Activated naive CD8-positive, alpha-beta T cell treated with anti-CD3 and anti-CD28 coated beads, Interleukin-2, amount 50 U/mL, for 16 hours (primary cell): ENCODE measurements around the gene TNRC6C.
"Not testable (repeated sequence)": the region's sequence is repeated elsewhere in the genome, so short reads cannot be mapped to it uniquely, and the experiment has no call there.

Experiments used
- DNase-seq: peaks from one replicate; pipeline ENCODE4 v3.0.0-alpha.2; 2020; ENCODE audit warnings: low read depth, low spot score

Gene TNRC6C

GRCh38 chr17:78111016-78111726 is 152.7 kb downstream of the TNRC6C start:
- DNase-seq: no peak

GRCh38 chr17:78111727-78112517 is 153.4 kb downstream of the TNRC6C start:
- DNase-seq: no peak

- no peak for DNase-seq
Measured at GRCh38 chr17:78112518-78113471, 154.3 kb downstream of the TNRC6C start.

- DNase-seq: no peak
Measured at GRCh38 chr17:78113804-78114785, 155.6 kb downstream of the TNRC6C start.

GRCh38 chr17:78114831-78115723 is 156.6 kb downstream of the TNRC6C start:
- no peak for DNase-seq

GRCh38 chr17:78115803-78116202 is 157.3 kb downstream of the TNRC6C start:
- not testable (repeated sequence) for DNase-seq

GRCh38 chr17:78116411-78116810 is 157.9 kb downstream of the TNRC6C start:
- no peak for DNase-seq

- no peak for DNase-seq
Measured at GRCh38 chr17:78117027-78117981, 158.8 kb downstream of the TNRC6C start.

GRCh38 chr17:78118801-78119241 is 160.3 kb downstream of the TNRC6C start:
- DNase-seq: no peak

GRCh38 chr17:78120537-78120936 is 162.0 kb downstream of the TNRC6C start:
- no peak for DNase-seq

- DNase-seq: no peak
Measured at GRCh38 chr17:78120971-78121800, 162.7 kb downstream of the TNRC6C start.

GRCh38 chr17:78121801-78122215 is 163.3 kb downstream of the TNRC6C start:
- DNase-seq: no peak

GRCh38 chr17:78122216-78122930 is 163.9 kb downstream of the TNRC6C start:
- no peak for DNase-seq

GRCh38 chr17:78122931-78123249 is 164.4 kb downstream of the TNRC6C start:
- DNase-seq: no peak

- DNase-seq: no peak
Measured at GRCh38 chr17:78123258-78123929, 164.9 kb downstream of the TNRC6C start.

- DNase-seq: no peak
Measured at GRCh38 chr17:78124081-78124835, 165.8 kb downstream of the TNRC6C start.
